ENCODE measurements around the gene MED13L.

MED13L gene

GRCh38 chr12:116155383-116155782, 122.1 kb downstream of the MED13L start:
- DNase-seq, result no peak

GRCh38 chr12:116153983-116154382, 123.5 kb downstream of the MED13L start:
- DNase-seq, result no peak

- no peak for DNase-seq
Observed at GRCh38 chr12:116153113-116153512, 124.4 kb downstream of the MED13L start.

GRCh38 chr12:116152268-116152667, 125.2 kb downstream of the MED13L start:
- DNase-seq, result no peak

- DNase-seq, result no peak
Observed at GRCh38 chr12:116150452-116150851, 127.0 kb downstream of the MED13L start.

- peak in 2 of 56 donors; percentile 7 to 18 for DNase-seq
Observed at GRCh38 chr12:116150001-116150400, 127.5 kb downstream of the MED13L start.

GRCh38 chr12:116148844-116149243, 128.6 kb downstream of the MED13L start:
- DNase-seq, result no peak

GRCh38 chr12:116146386-116146785, 131.1 kb downstream of the MED13L start:
- no peak for DNase-seq

- DNase-seq, result no peak
Observed at GRCh38 chr12:116145451-116145850, 132.0 kb downstream of the MED13L start.

- no peak for DNase-seq
Observed at GRCh38 chr12:116144384-116144783, 133.1 kb downstream of the MED13L start.

GRCh38 chr12:116143909-116144308, 133.6 kb downstream of the MED13L start:
- no peak for DNase-seq

GRCh38 chr12:116142936-116143898, 134.3 kb downstream of the MED13L start:
- no peak for DNase-seq

GRCh38 chr12:116141833-116142162, 135.7 kb downstream of the MED13L start:
- DNase-seq, result no peak

- DNase-seq, result no peak
Observed at GRCh38 chr12:116141110-116141832, 136.2 kb downstream of the MED13L start.

GRCh38 chr12:116140529-116140928, 137.0 kb downstream of the MED13L start:
- no peak for DNase-seq

- no peak for DNase-seq
Observed at GRCh38 chr12:116138781-116139180, 138.7 kb downstream of the MED13L start.

GRCh38 chr12:116138364-116138763, 139.1 kb downstream of the MED13L start:
- no peak for DNase-seq

GRCh38 chr12:116137318-116137717, 140.2 kb downstream of the MED13L start:
- no peak for DNase-seq

GRCh38 chr12:116136340-116136739, 141.2 kb downstream of the MED13L start:
- DNase-seq, result no peak

GRCh38 chr12:116135209-116135930, 142.1 kb downstream of the MED13L start:
- DNase-seq, result peak in 2 of 56 donors; percentile 13 to 67

- DNase-seq, result no peak
Observed at GRCh38 chr12:116133636-116134214, 143.8 kb downstream of the MED13L start.
